ENCODE data around the gene SOX18. TPM values are rescaled to one million over a fixed set of nuclear protein-coding genes. Genes with fewer than 3 reads are reported as not detected.
A peak's percentile ranks its signal among the peaks of the same experiment; 100 is the strongest.

SOX18 gene
- total and polyA plus RNA-seq, 2 of the 13 experiments (the other 11 are each of a cell fraction or from before 2014, with no cell fraction given) = 1.6 to 1.9 TPM

- no peak for TF ChIP-seq PRDM4 (CRISPR knock-in tag; IDR thresholded peaks at IDR 0.05; ENCODE audit: borderline replicate concordance)
- no peak for TF ChIP-seq RNF219 (CRISPR knock-in tag; IDR thresholded peaks at IDR 0.05)
- no peak for TF ChIP-seq SRY (CRISPR knock-in tag; IDR thresholded peaks at IDR 0.05)
- no peak for TF ChIP-seq ZNF563 (CRISPR knock-in tag; IDR thresholded peaks at IDR 0.05)
- no peak; the same call in 1 of the 2 replicates for TF ChIP-seq KDM2A (CRISPR knock-in tag; IDR thresholded peaks at IDR 0.05; ENCODE audit: borderline replicate concordance, low read depth)
- TF ChIP-seq GTF3A (CRISPR knock-in tag; conservative IDR thresholded peaks at IDR 0.05) = 0 out of 2 replicates have a peak, but pooled peaks have one; percentile 28
- TF ChIP-seq ETV5 (CRISPR knock-in tag; IDR thresholded peaks at IDR 0.05; ENCODE audit: borderline replicate concordance) = no peak
- no peak for TF ChIP-seq TFE3 (CRISPR knock-in tag; IDR thresholded peaks at IDR 0.05)
- peak; percentile 15; the same call in 1 of the 2 replicates for TF ChIP-seq DR1 (CRISPR knock-in tag; IDR thresholded peaks at IDR 0.05)
- no peak for TF ChIP-seq RBM39 (IDR thresholded peaks at IDR 0.05; ENCODE audit: low read depth, low read length, poor library complexity, severe bottlenecking)
- TF ChIP-seq ZBTB33 (CRISPR knock-in tag; IDR thresholded peaks at IDR 0.05) = peak; percentile 16; the same call in 1 of the 2 replicates
- TF ChIP-seq ZNF251 (CRISPR knock-in tag; IDR thresholded peaks at IDR 0.05) = 0 out of 2 replicates have a peak, but pooled peaks have one; percentile 76
- TF ChIP-seq ZBTB7A (CRISPR knock-in tag; IDR thresholded peaks at IDR 0.05) = no peak
- no peak for TF ChIP-seq ZNF782 (CRISPR knock-in tag; IDR thresholded peaks at IDR 0.05; ENCODE audit: borderline replicate concordance)
- TF ChIP-seq ZNF510 (CRISPR knock-in tag; IDR thresholded peaks at IDR 0.05; ENCODE audit: low read depth) = no peak
- TF ChIP-seq KDM4B (CRISPR knock-in tag; IDR thresholded peaks at IDR 0.05) = no peak
- TF ChIP-seq ZNF446 (CRISPR knock-in tag; IDR thresholded peaks at IDR 0.05) = no peak
- no peak; the same call in 1 of the 2 replicates for TF ChIP-seq HES4 (CRISPR knock-in tag; IDR thresholded peaks at IDR 0.05; ENCODE audit: borderline replicate concordance)
- 0 out of 2 replicates have a peak, but pooled peaks have one; percentile 42 for TF ChIP-seq ZZZ3 (CRISPR knock-in tag; IDR thresholded peaks at IDR 0.05; ENCODE audit: borderline replicate concordance)
- no peak for TF ChIP-seq ZNF589 (CRISPR knock-in tag; conservative IDR thresholded peaks at IDR 0.05)
Observed at GRCh38 chr20:64051561-64052325, 2.3 kb upstream of the SOX18 start (continued).

All from HepG2 (cell line).